SK-N-DZ (cell line): ENCODE measurements around the gene LRRN1.
"Not testable (repeated sequence)": the region's sequence is repeated elsewhere in the genome, so short reads cannot be mapped to it uniquely, and the experiment has no call there.

Source experiments
- DNase-seq: peaks from one replicate; pipeline ENCODE4 v3.0.0-alpha.2; 2015; ENCODE audit warnings: low spot score

LRRN1 gene

DNA sequence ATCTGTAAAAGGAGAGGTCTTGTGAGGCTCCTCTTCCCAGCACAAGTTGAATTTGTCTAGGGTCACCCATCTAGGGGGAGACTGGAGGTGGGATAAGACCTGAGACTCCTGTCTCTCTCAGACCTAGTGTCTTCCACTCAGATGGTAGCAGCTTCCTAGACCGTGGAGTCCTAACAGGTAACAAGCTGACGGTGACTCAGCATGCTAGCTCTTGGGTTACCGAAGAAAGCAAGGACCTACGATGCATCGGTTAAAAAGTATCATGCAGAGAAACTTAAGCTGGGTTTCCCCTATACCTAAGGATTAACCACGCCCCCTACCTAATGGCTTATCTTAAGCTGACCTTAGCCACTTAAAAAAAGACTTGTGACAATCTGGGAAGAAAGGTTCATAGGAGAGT is 7.6 kb downstream of the LRRN1 start:
- no peak for DNase-seq

DNA sequence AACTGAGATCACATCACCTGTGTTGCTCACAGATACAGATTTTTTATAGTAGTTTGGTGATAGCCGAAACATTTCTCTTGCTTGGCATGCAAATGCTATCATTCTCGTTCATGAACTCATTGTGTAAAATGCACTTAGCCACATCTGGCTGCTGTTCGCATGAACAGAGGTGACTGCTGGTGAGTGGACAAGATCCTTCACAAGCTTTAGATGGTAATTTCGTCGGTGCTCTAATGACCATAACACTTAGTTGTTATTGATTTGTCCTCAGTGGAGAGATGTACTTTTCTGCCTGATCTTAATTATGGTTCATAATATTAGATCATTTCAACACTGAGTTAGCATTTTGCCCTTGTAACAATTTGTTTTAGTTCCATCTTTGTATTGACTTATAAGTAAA is 13.8 kb downstream of the LRRN1 start:
- DNase-seq, result no peak

DNA sequence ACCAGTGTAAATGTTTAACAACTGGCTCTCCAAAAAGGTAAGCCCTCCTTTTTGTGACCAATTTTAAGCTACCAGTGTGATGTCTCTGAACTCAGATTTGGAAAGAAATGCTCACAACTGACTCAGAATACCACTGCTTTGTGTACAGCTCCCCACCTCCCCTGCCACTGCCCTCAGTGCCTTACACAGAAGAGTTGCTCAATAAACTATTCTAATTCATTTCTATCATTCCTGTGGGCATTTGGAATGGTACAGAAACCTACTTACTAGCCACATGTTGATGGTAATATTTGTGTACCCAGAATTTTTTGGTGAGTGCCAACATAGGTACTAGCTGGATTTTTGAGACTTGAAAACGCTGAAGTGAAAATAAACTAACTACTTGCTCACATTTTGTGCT is 16.0 kb downstream of the LRRN1 start:
- DNase-seq, result no peak

- no peak for DNase-seq
Measured at GRCh38 chr3:3816034-3816433, 16.8 kb downstream of the LRRN1 start.

- DNase-seq, result no peak
Measured at GRCh38 chr3:3817865-3818264, 18.6 kb downstream of the LRRN1 start.

DNA sequence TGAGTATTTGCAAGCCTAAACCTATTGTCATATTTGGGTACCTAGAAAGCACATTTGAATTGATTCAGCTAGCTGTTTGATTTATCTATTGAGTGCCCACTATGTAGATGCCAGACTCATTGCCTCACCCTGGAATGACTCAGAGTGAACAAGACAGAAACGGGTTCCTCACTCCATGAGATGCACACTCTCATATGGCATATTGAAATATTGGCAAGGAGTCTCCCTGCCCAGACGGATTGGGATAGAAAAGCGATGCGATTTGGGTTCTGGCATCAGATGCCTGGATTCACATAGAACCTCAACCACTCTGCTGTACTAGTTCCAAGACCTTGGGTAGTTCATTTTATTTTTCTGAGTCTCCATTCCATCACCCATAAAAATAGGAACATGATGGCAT is 22.5 kb downstream of the LRRN1 start:
- no peak for DNase-seq

DNA sequence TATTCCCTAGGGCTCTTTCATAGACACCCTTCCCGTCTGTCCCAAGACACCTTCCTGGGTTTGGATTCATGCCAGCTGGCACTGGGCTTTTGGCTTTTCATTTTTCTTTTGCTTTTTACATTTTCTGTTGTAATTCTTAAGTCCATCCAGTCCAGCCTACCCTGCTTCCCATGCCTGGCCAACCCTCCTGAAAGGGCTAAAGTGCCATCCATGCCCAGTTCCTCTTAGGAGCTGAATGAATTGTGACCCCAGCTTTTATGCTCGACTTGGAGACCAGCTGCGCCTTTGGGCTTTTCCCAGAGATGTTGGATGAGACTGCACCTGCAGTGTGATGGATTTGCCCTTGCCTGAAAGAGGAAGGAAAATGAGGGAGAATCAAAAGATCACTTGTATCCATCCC is 25.8 kb downstream of the LRRN1 start:
- no peak for DNase-seq

DNA sequence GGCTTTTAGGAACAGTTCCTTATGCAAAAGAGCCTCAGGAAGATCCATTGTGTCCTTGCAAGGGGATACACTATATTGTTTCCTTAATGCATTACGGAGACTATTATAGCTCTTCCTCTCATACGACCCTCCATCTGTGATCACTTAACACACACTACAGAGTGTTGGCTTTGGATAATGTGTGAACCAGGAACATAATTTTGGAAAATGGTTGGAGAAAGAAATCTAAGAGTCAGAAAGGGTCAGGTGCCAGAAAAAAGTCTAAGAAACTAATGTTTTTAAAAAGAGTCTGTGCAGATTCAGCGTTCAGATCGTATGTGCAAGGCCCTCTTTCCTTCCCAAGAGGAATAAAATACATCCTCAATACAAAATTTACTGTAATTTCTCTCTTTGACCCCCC is 27.3 kb downstream of the LRRN1 start:
- DNase-seq, result no peak

GRCh38 chr3:3827111-3827510 is 27.9 kb downstream of the LRRN1 start:
- no peak for DNase-seq

GRCh38 chr3:3828417-3828816 is 29.2 kb downstream of the LRRN1 start:
- not testable (repeated sequence) for DNase-seq

DNA sequence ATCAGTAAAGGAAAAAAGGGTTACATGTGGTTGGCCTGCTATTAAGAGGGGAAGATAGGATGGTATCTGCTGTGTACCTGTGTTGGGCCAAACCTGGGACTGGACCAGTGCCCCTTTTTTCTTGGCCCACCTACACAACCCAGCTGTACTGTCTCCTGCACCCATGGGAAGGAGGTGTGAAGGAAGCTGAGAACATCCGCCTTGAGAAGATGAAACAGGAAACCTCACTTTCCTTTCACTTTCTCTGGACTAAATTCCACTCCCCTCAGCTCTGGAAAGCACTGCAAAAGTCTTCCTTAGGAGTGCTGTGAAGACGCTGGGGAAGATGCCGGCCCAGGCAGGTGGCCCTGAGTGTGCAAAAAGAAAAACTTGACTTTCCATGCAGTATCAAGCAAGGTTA is 37.6 kb downstream of the LRRN1 start:
- DNase-seq, result no peak

- no peak for DNase-seq
Measured at GRCh38 chr3:3842356-3842755, 43.1 kb downstream of the LRRN1 start.

DNA sequence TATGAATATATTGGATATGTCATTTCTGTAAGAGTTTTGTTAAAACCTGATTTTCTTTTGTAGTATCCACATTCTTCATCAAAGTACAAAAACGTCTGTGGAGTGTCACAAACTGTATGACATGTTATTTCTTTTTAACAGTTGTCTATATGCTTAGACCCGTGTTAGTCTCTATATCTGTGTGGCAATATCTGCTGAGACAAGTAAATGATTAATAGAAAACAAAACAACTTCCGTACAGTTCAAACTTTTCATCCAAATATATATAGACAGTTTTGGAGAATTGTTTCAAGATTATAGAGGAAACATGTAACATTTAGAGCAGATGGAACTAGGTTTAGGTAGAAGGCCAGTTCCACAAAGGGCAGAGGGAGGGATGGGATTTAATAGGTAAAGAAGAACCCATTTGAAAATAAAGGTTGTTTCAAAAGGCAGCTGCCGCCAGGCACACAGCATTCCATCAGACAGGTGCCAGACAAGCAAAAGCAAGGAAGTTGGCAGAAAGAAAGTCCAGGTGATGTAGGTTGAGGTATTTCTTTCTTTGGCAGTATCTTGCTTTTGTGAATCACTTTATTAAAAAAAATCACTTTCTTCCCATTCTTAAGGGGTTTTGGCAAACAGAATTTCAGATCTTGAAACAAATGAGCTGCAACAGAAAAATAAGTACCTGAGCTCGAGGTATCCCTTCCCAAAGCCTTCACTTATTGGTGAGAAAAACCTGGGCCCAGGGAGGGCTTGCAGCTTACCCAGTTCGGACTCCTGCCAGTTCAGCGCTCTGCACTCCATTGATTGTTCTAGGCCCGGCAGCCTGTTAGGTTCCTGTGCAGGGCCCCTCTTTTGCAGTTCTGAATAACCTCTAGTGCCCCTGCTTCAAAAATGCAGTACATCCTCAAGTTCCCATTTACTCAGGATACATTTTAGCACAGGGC is 49.0 kb downstream of the LRRN1 start:
- no peak for DNase-seq

GRCh38 chr3:3848923-3849275 is 49.7 kb downstream of the LRRN1 start:
- DNase-seq, result no peak

GRCh38 chr3:3851621-3852323 is 52.5 kb downstream of the LRRN1 start:
- no peak for DNase-seq

GRCh38 chr3:3853544-3853943 is 54.3 kb downstream of the LRRN1 start:
- DNase-seq, result peak; percentile 21

GRCh38 chr3:3855056-3855455 is 55.8 kb downstream of the LRRN1 start:
- DNase-seq, result no peak

- no peak for DNase-seq
Measured at GRCh38 chr3:3860235-3860634, 61.0 kb downstream of the LRRN1 start.

DNA sequence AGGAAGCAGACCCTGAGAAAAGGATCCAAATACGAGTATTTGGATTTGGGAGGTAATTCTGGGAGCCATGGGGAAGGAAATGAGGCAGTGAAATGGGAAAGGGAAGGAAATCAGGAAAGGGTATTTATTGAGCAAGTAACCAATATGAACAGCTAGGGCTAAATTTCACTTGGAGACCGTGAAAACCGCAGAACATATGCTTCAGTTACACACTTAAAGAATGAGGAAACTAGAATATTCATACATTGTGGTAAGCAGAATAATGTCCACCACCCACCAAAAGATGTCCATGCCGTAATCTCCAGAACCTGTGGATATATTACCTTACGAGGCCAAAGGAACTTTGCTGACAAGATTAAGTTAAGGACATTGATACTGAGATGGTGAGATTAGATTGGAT is 63.3 kb downstream of the LRRN1 start:
- no peak for DNase-seq

DNA sequence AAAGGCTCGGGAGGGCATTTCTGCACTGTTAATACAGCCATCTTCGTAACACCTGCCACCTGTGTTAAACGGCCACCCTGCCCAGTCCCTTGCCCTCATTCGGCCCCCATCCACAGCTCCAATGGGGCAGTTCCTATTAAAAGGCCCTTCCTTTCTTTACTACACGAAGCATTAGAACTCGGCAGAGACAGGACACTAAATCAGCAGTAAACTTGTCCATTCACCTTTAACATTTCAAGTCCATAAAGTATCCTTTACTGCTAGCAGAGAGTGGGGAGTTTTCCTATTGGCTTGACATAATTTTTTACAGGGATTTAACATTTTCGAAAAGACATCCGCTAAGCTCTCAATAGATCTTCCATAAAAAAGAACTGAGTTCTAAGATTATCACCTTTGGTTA is 76.3 kb downstream of the LRRN1 start:
- DNase-seq, result no peak

- DNase-seq, result no peak
Measured at GRCh38 chr3:3881050-3881449, 81.8 kb downstream of the LRRN1 start.

- DNase-seq, result not testable (repeated sequence)
Measured at GRCh38 chr3:3887311-3887710, 88.1 kb downstream of the LRRN1 start.

GRCh38 chr3:3893590-3893989 is 94.4 kb downstream of the LRRN1 start:
- no peak for DNase-seq
